ENCODE data around the gene HS3ST3B1.

Gene HS3ST3B1

DNA sequence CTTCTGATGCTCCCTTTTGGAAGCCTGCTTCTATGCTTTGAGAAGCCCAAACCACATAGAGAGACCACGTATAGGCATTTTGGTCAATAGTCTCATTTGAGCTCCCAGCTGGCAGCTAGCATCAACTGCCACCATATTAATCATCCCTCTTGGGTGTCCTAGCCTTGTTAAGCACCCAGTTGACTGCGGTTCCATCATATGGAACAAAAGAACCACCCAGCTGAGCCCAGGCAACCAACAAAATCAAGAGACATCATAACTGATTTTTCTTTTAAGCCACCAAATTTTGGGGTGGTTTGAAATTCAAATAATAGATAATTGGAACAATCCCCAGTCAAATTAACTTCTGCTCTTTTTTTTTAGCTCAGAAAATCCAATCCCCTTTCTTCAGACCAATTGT, 53.9 kb downstream of the HS3ST3B1 start:
- no peak for DNase-seq (ENCODE audit: low read depth in 2 of 2)

DNA sequence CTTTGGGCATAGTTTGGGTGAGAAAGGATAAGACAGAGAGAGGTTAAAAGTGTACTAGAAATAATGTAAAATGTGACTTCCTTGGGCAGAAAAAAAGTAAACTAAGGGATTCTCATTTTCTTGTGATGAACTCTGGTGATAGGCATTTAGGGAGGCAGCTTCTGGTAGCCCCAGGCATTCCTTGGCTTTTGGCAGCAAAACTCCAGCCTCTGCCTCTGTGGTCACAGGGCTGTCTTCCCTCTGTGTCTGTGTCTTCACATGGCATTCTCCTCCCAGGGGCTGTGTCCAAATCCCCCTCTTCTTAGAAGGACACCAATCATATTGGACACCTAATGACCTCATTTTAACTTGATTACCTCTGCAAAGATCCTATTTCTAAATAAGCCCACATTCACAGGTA, 54.7 kb downstream of the HS3ST3B1 start:
- DNase-seq (ENCODE audit: low read depth in 2 of 2), result no peak

DNA sequence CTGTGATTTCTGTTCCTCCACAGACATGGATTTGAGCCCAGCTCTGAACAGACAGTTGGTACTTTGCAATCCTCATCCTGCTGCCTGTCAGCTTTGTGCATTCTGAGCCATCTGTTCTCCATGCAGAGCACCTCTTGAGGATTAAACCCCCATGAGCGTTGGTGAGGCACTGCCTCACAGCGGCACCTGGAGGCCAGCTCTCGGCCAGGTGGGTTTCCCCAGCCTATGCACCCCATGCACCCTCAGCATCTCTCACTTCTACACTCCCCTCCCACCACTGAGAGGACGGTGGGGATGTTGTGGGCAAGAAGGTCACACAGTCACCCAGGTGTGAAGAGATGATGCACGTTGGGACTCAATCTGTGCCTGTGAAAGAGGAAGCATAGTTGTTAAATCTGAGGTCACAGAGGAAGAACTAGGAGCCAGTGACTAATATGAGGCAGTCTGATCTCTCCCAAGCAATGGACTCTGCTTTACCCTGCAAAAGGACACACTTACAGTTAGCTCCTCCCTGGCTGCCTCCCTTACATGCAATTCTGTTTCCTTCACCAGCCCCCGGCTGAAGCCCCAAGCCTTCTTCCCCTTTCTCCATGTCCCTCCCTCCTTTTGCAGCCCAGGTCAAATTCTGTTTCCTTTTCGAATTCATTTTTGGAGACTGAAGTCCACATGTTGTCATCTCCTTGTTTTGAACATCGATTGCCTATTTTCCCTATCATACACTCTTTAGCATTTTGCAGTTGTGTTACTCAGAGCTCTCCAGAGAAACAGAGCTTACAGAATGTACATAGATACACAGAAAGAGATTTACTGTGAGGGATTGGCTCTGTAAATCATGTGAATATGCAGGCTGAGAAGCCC, 58.5 kb downstream of the HS3ST3B1 start:
- DNase-seq (ENCODE audit: low read depth in 2 of 2), result peak; percentile 38 to 50

GRCh38 chr17:14360856-14361255, 60.0 kb downstream of the HS3ST3B1 start:
- DNase-seq (ENCODE audit: low read depth in 2 of 2), result no peak

DNA sequence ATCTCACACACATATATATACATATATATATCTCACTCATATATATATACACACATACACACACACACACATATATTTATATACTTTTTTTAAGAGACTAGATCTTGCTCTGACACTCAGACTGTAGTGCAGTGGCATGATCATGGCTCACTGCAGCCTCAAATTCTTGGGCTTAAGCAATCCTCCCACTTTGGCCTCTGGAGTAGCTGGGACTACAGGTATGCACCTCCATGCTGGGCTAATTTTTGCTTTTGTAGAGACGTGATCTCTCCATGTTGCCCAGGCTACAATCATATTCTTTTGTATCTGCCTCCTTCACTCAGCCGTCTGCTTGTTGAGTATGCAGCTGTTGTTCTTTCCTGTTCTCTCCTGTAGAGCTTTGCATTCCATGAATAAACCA, 60.6 kb downstream of the HS3ST3B1 start:
- DNase-seq (ENCODE audit: low read depth in 2 of 2), result no peak

DNA sequence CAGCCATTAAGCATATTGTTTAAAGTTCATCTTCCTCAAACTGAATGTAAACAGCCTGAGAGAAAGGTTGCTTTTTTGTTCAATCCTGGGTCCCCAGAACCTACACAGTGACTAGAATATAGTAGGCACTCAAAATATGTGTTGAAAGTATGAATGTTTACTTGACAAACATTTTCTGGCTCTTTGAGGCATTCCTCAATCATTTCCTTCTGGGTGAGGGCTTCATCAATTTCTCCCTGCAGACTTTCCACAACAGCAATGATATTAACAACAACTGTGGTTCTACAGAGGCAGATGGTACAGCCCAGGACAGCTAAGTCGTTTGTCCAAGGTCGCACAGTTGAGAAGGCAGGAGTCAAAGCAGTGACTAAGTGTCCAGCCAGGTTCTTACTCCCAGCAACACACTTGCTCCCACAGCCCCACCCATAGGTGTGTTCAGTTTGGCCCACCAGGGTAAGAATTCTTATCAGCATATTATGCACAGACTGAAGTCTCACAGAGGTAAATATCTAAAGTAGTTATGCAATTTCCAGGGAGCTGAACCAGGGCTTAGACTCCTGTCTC, 61.1 kb downstream of the HS3ST3B1 start:
- no peak for DNase-seq (ENCODE audit: low read depth in 2 of 2)

- DNase-seq (ENCODE audit: low read depth in 2 of 2), result no peak
Observed at GRCh38 chr17:14366199-14366598, 65.3 kb downstream of the HS3ST3B1 start.

DNA sequence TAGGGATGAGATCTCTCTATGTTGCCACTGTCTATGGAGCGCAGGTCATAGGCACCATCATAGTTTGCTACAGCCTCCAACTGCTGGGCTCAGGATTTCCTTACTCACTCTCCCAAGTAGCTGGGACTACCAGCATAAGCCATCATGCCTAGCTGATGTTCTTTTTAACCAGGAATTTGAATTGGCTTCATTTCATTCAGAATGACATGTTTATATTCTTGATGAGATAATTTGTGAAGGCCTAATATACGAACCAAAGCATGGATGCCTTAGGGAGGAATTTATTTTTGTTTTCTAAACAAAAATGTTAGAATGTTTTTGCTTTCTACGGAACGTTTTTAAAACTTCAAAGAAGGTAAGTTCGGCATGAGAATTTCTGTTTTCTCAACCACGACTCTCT, 71.6 kb downstream of the HS3ST3B1 start:
- DNase-seq (ENCODE audit: low read depth in 2 of 2), result no peak

- no peak for DNase-seq (ENCODE audit: low read depth in 2 of 2)
Observed at GRCh38 chr17:14372905-14373613, 72.2 kb downstream of the HS3ST3B1 start.

- no peak for DNase-seq (ENCODE audit: low read depth in 2 of 2)
Observed at GRCh38 chr17:14373614-14374259, 72.9 kb downstream of the HS3ST3B1 start.

DNA sequence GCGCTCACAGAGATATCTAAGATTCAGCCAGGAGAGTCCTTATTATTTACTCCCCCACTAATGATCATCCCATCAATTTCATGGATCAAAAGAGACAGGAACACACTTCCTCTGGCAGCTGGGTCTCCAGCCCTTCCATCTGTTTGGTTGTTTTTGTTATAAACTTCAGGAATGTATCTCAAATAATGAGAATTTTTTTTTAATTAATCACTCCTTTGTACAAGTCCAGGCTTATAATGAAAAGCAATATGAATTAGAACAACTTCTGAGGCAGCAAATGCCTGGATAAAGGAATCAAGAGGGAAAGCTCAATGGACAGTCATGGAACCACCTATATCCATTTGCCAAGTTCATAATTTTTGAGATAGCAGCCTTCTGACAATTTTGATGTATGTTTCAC, 73.4 kb downstream of the HS3ST3B1 start:
- DNase-seq (ENCODE audit: low read depth in 2 of 2), result no peak

- no peak for DNase-seq (ENCODE audit: low read depth in 2 of 2)
Observed at GRCh38 chr17:14376666-14377065, 75.8 kb downstream of the HS3ST3B1 start.

DNA sequence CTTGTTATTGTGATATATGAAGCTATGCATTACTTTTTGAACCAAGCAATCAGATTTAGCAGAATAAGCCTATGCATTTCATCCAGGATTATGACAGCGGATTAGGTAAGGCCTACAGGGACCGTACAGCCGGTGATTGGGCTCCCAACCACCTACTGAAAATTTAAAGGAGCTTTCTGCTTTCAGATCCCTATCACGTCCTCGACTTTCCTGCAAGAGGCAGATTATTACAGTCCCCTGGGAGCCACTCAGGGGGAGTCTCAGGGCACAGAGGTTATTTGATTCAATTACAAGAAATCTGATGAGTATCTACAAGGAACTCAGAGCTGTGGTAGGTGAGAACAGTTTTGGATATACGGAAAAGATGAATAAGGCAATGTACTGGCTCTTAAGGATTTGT, 80.7 kb downstream of the HS3ST3B1 start:
- no peak for DNase-seq (ENCODE audit: low read depth in 2 of 2)

DNA sequence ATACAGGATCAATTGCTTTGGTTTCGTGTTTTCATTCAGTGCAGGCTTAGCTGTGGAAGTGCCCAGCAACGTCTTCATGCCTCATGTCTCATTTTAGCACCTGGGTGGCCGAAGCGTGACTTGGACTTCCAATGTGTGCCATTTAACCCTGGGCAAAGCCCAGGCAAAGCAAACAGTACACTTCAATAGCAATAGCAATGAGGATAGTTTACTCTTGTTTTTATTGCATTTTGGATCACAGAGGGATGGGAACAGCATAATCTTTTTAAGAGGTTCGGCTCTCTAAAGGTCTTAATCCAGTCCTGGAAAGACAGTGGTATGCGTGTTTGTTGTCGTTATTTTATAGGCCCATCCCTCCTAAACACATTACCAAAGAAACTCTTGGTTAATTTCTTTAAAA, 86.2 kb downstream of the HS3ST3B1 start:
- no peak for DNase-seq (ENCODE audit: low read depth in 2 of 2)

DNA sequence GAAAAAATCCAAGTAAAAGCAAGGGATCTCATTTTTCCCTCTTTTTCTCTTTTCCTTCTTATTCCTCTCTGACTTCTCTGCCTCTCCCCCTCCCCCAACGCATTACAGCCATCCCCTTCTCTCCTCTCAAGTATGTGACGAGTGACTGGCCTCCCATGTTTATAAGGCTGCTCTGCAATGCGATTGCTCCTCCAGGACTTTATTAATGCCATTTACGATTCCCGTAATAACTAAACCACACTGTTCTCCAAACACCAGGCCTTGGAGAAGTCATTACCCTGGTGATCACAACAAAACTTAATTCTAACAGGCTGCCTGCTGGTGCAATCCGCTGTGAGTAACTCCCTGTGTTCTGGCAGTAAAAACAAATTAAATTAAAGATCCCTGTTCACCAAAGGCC, 88.8 kb downstream of the HS3ST3B1 start:
- DNase-seq (ENCODE audit: low read depth in 2 of 2), result no peak

- DNase-seq (ENCODE audit: low read depth in 2 of 2), result no peak
Observed at GRCh38 chr17:14393723-14394122, 92.8 kb downstream of the HS3ST3B1 start.

DNA sequence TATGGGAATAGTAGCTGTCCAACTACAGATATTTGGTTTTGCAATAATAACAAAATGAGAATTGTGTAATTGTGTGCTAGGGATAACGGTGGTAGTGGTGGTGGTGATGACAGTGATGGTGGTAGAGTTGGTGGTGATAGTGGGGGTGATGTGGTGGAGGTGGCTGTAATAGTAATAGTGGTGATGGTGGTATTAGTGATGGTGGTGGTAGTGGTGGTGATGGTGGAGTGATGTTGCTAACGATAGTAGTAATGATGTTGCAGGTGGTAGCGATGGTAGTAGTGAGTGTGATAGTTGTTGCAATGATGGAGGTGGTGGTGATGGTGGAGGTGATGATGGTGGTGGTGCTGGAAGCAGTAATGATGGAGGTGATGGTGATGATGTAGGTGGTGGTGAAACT, 94.4 kb downstream of the HS3ST3B1 start:
- DNase-seq (ENCODE audit: low read depth in 2 of 2), result no peak

DNA sequence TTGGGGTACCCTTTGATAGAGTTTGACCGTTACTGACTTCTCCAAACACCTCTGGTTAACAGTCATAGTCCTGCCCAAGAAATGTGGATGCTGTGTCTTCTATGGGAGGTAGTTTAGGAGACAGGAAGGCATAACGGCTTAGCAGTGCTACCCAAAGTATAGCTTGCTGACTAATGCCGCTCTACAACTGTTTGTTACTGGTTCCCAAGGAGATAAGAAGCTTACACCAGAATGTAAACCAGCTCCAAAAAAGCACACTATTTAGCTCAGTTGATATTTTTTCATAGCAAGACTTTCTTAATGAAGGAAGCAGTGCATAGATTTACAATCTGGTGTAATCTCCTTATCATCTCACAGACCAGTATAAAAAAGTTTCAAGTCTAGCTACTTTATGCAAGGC, 95.7 kb downstream of the HS3ST3B1 start:
- no peak for DNase-seq (ENCODE audit: low read depth in 2 of 2)

DNA sequence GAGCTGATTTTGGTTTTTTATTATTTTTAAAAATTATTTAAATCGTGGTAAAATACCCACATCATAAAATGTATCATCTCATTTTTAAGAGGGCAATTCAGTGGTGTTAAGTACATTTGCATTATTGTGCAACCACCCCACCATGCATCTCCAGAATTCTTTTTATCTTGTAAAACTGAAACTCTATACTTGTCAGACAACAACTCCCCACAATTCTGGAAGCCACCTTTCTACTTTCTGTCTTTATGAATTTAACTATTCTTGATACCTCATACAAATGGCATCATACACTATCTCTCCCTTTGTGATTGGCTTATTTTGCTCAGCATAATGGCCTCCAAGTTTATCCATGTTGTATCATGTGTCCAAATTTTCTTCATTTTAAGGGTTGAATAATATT, 97.9 kb downstream of the HS3ST3B1 start:
- DNase-seq (ENCODE audit: low read depth in 2 of 2), result no peak
